OCI-LY7 (cell line): ENCODE results near the gene GABRR2. TPM values are rescaled to one million over a fixed set of nuclear protein-coding genes. Genes with fewer than 3 reads are reported as not detected.

Source experiments
- BruUV-seq: library from RNA; stranded (reverse); fragments of 400-500 nt; replicated peaks from 2 replicates; lab custom pipeline; 2021; lab: Mats Ljungman, UMichigan
- CTCF ChIA-PET: fragments of 300-600 bp; sonication (Branson Sonifier 250); formaldehyde crosslinking; loops from one replicate; lab custom pipeline; 2022; ENCODE audit warnings: antibody characterized with exemption; ENCODE audit not compliant: unreplicated experiment; lab: Charles Lee
- POLR2A ChIA-PET: fragments of 300-600 bp; sonication (Branson Sonifier 250); formaldehyde crosslinking; loops from one replicate; lab custom pipeline; 2022; ENCODE audit warnings: antibody characterized with exemption; lab: Charles Lee
- DNase-seq: peaks from one replicate; pipeline ENCODE4 v3.0.0-alpha.2; 2015; ENCODE audit warnings: low spot score
- H2AFZ ChIP-seq: fragments of 200-600 bp; sonication (generic), shearing (Covaris generic); 2 replicates; pipeline ENCODE4 v1.6.1; 2014; ENCODE audit warnings: mild to moderate bottlenecking, antibody characterized with exemption, low read length, moderate library complexity
- H3K27ac ChIP-seq: fragments of 200-600 bp; sonication (generic); 2 replicates; pipeline ENCODE4 v1.5.1; 2014; ENCODE audit warnings: mixed run types, low read depth, mild to moderate bottlenecking, moderate library complexity, low read length, inconsistent platforms; ENCODE audit not compliant: poor library complexity, severe bottlenecking
- H3K36me3 ChIP-seq: fragments of 200-600 bp; sonication (generic); 2 replicates; pipeline ENCODE4 v1.6.1; 2014; ENCODE audit warnings: mild to moderate bottlenecking, antibody characterized with exemption, low read length, moderate library complexity, mixed read lengths; ENCODE audit not compliant: insufficient read depth
- H3K4me1 ChIP-seq: fragments of 200-600 bp; sonication (generic); 2 replicates; pipeline ENCODE4 v1.5.1; 2014; ENCODE audit warnings: mild to moderate bottlenecking, low read length; ENCODE audit not compliant: insufficient read depth, poor library complexity, severe bottlenecking
- H3K4me2 ChIP-seq: fragments of 200-600 bp; sonication (generic); 2 replicates; pipeline ENCODE4 v1.6.1; 2014; ENCODE audit warnings: mild to moderate bottlenecking, low read length
- H3K4me3 ChIP-seq: fragments of 200-600 bp; sonication (generic); 2 replicates; pipeline ENCODE4 v1.5.1; 2014; ENCODE audit warnings: mild to moderate bottlenecking, low read depth, low read length; ENCODE audit not compliant: poor library complexity, severe bottlenecking
- H3K79me2 ChIP-seq: fragments of 200-600 bp; sonication (generic); 2 replicates; pipeline ENCODE4 v1.6.1; 2016; ENCODE audit warnings: low read depth, mild to moderate bottlenecking, low read length, moderate library complexity, mixed read lengths; ENCODE audit not compliant: insufficient read depth
- H3K9me2 ChIP-seq: fragments of 200-600 bp; sonication (generic); 2 replicates; pipeline ENCODE4 v1.6.1; 2016; ENCODE audit warnings: mild to moderate bottlenecking, low read length, mixed read lengths; ENCODE audit not compliant: insufficient read depth
- H3K9me3 ChIP-seq: fragments of 200-600 bp; sonication (generic); 2 replicates; pipeline ENCODE4 v1.6.1; 2014; ENCODE audit warnings: mild to moderate bottlenecking, mixed run types, low read length, mixed read lengths
- H4K20me1 ChIP-seq: fragments of 200-600 bp; sonication (generic); 2 replicates; pipeline ENCODE4 v1.6.1; 2014; ENCODE audit warnings: mild to moderate bottlenecking, antibody characterized with exemption, low read length, moderate library complexity, mixed read lengths; ENCODE audit not compliant: insufficient read depth
- CTCF ChIP-seq: fragments of 200-600 bp; sonication (generic); conservative IDR thresholded peaks from 2 replicates; pipeline ENCODE4 v1.5.1; 2014; ENCODE audit warnings: mild to moderate bottlenecking, antibody characterized with exemption, low read length, moderate library complexity, mixed read lengths
- EZH2phosphoT487 ChIP-seq: fragments of 200-600 bp; sonication (generic); IDR thresholded peaks from 2 replicates; pipeline ENCODE4 v1.6.1; 2018; ENCODE audit warnings: low read depth, borderline replicate concordance, mild to moderate bottlenecking, mixed run types, antibody characterized with exemption, low read length, moderate library complexity, mixed read lengths
- intact Hi-C: fragments of 100-400 bp; cut with micrococcal nuclease; formaldehyde crosslinking; loops from one replicate; pipeline ENCODE4 v1.10.0; 2022; ENCODE audit not compliant: unreplicated experiment
- total RNA-seq, 2 experiments: library from RNA; depleted of rRNA in 1 of 2; stranded (reverse); fragments of >200 nt in 1 of 2; shearing (Covaris generic) in 1 of 2; gene quantifications; 2 replicates each; pipeline ENCODE4 v1.2.3, GENCODE V29; 2014 to 2022

The GABRR2 gene
- total RNA-seq, 2 experiments from 2014 or later, result 5.2 to 7.0 TPM

- peak overlapping the region; percentile 75 for H3K4me2 ChIP-seq
- H3K4me1 ChIP-seq, result peaks cover 66% of the 10 kb centered on the region
- no peak overlapping the region for H2AFZ ChIP-seq
- H3K4me3 ChIP-seq, result peak overlapping the region; percentile 78
- no TSS peak for BruUV-seq
- H4K20me1 ChIP-seq, result peaks cover 39% of the 10 kb centered on the region
- POLR2A ChIA-PET, result interaction anchor here (0.5 to 11.5 kb wide), 7 partner anchors 8 to 55 kb away, joined by 3 to 242 read pairs (median 9); no protein-coding TSS in a partner anchor
- H3K9me3 ChIP-seq, result peaks cover 7% of the 10 kb centered on the region; the same call in 1 of the 2 replicates
- H3K27ac ChIP-seq, result peak overlapping the region; percentile 99
- CTCF ChIA-PET, result no interaction called here
- no peaks in the 10 kb centered on the region for H3K9me2 ChIP-seq
- TF ChIP-seq CTCF (no peak), EZH2phosphoT487 (no peak)
- peaks cover 99% of the 10 kb centered on the region for H3K79me2 ChIP-seq
- DNase-seq, result no peak
- intact Hi-C loops, result no loop called here
- H3K36me3 ChIP-seq, result peaks cover 71% of the 10 kb centered on the region
Observed at GRCh38 chr6:89348372-89348771, 33.3 kb upstream of the GABRR2 start.

GRCh38 chr6:89347825-89348224, 32.7 kb upstream of the GABRR2 start:
- TF ChIP-seq CTCF, result no peak
- TF ChIP-seq EZH2phosphoT487, result no peak
- H3K79me2 ChIP-seq, result peaks cover 99% of the 10 kb centered on the region
- no peaks in the 10 kb centered on the region for H3K9me2 ChIP-seq
- peaks cover 64% of the 10 kb centered on the region for H3K4me1 ChIP-seq
- H3K27ac ChIP-seq, result peak overlapping the region; percentile 99
- peaks cover 75% of the 10 kb centered on the region for H3K36me3 ChIP-seq
- ChIA-PET CTCF (interaction anchor here (1.3 to 1.4 kb wide), 2 partner anchors 11 to 35 kb away, joined by 3 to 5 read pairs; no protein-coding TSS in a partner anchor), POLR2A (interaction anchor here (1.0 to 11.5 kb wide), 6 partner anchors 8 to 267 kb away, joined by 5 to 242 read pairs (median 14); partner anchors contain the start of genes PM20D2 and PNRC1)
- no TSS peak for BruUV-seq
- intact Hi-C loops, result no loop called here
- peaks cover 7% of the 10 kb centered on the region; the same call in 1 of the 2 replicates for H3K9me3 ChIP-seq
- H3K4me3 ChIP-seq, result peak overlapping the region; percentile 78
- peaks cover 39% of the 10 kb centered on the region for H4K20me1 ChIP-seq
- peak overlapping the region; percentile 75 for H3K4me2 ChIP-seq
- DNase-seq, result no peak
- H2AFZ ChIP-seq, result no peak overlapping the region

GRCh38 chr6:89346433-89346832, 31.3 kb upstream of the GABRR2 start:
- Histone ChIP-seq H3K27ac (peak overlapping the region; percentile 18), H3K4me2 (peak overlapping the region; percentile 75; the same call in 1 of the 2 replicates), H4K20me1 (peaks cover 39% of the 10 kb centered on the region), H3K9me3 (peaks cover 7% of the 10 kb centered on the region; the same call in 1 of the 2 replicates), H3K36me3 (peaks cover 81% of the 10 kb centered on the region), H3K79me2 (peaks cover 100% of the 10 kb centered on the region), H2AFZ (no peak overlapping the region), H3K4me3 (no peak overlapping the region), H3K9me2 (no peaks in the 10 kb centered on the region), H3K4me1 (peaks cover 64% of the 10 kb centered on the region)
- intact Hi-C loops, result no loop called here
- BruUV-seq, result no TSS peak
- POLR2A ChIA-PET, result interaction anchor here (0.7 to 11.5 kb wide), 5 partner anchors 10 to 266 kb away, joined by 3 to 242 read pairs (median 13); partner anchors contain the start of gene PNRC1
- no peak for TF ChIP-seq CTCF
- TF ChIP-seq EZH2phosphoT487, result no peak
- no peak for DNase-seq
- CTCF ChIA-PET, result interaction anchor here (1.3 to 1.4 kb wide), 2 partner anchors 10 to 34 kb away, joined by 3 to 5 read pairs; no protein-coding TSS in a partner anchor
